HG03066 (cell line): ENCODE results near the gene OR8B3.
"Not testable (repeated sequence)": the region's sequence is repeated elsewhere in the genome, so short reads cannot be mapped to it uniquely, and the experiment has no call there.

ENCODE experiments used
- ATAC-seq: cut with Tn5 transposase; IDR thresholded peaks from one replicate; pipeline ENCODE4 v1.9.1; 2021; ENCODE audit warnings: low read depth; ENCODE audit not compliant: unreplicated experiment

Gene OR8B3

GRCh38 chr11:124398924-124399323, at the start of gene OR8B3:
Gene OR8B3 (minus strand): TSS chr11:124399024. CDS start chr11:124397351, 1,673 bp downstream.
- no peak for ATAC-seq

GRCh38 chr11:124446916-124447315, 48.1 kb upstream of the OR8B3 start:
- ATAC-seq = no peak

- no peak for ATAC-seq
Measured at GRCh38 chr11:124445646-124446150, 46.9 kb upstream of the OR8B3 start, which contains the start of gene OR8B8. Gene OR8B8 (minus strand): TSS chr11:124445696. CDS start chr11:124441085, 4,611 bp downstream.

- no peak for ATAC-seq
Measured at GRCh38 chr11:124442847-124443246, 44.0 kb upstream of the OR8B3 start.

- no peak for ATAC-seq
Measured at GRCh38 chr11:124442442-124442841, 43.6 kb upstream of the OR8B3 start.

- no peak for ATAC-seq
Measured at GRCh38 chr11:124441519-124441918, 42.7 kb upstream of the OR8B3 start.

GRCh38 chr11:124441081-124441480, 42.3 kb upstream of the OR8B3 start:
- no peak for ATAC-seq

- no peak for ATAC-seq
Measured at GRCh38 chr11:124440608-124441007, 41.8 kb upstream of the OR8B3 start.

- no peak for ATAC-seq
Measured at GRCh38 chr11:124434699-124435098, 35.9 kb upstream of the OR8B3 start.

- no peak for ATAC-seq
Measured at GRCh38 chr11:124429599-124429998, 30.8 kb upstream of the OR8B3 start.

- no peak for ATAC-seq
Measured at GRCh38 chr11:124424384-124424921, 25.6 kb upstream of the OR8B3 start, which contains the start of gene OR8B4. Gene OR8B4 (minus strand): TSS chr11:124424871. CDS start chr11:124424871, 0 bp downstream.

- ATAC-seq = no peak
Measured at GRCh38 chr11:124421043-124421442, 22.2 kb upstream of the OR8B3 start.

GRCh38 chr11:124415356-124415923, 16.6 kb upstream of the OR8B3 start:
- no peak for ATAC-seq

GRCh38 chr11:124409906-124410305, 11.1 kb upstream of the OR8B3 start:
- ATAC-seq = no peak

- no peak for ATAC-seq
Measured at GRCh38 chr11:124405581-124405980, 6.8 kb upstream of the OR8B3 start.

GRCh38 chr11:124403186-124403585, 4.4 kb upstream of the OR8B3 start:
- ATAC-seq = not testable (repeated sequence)

GRCh38 chr11:124402326-124402922, 3.6 kb upstream of the OR8B3 start:
- ATAC-seq = peak; percentile 97

- not testable (repeated sequence) for ATAC-seq
Measured at GRCh38 chr11:124396847-124397246, 2.0 kb downstream of the OR8B3 start.

- ATAC-seq = no peak
Measured at GRCh38 chr11:124394408-124394807, 4.4 kb downstream of the OR8B3 start.

- ATAC-seq = no peak
Measured at GRCh38 chr11:124384399-124384798, 14.4 kb downstream of the OR8B3 start, which contains the start of gene OR8B2. Gene OR8B2 (minus strand): TSS chr11:124384499. CDS start chr11:124383343, 1,156 bp downstream.

GRCh38 chr11:124382857-124383256, 16.0 kb downstream of the OR8B3 start:
- ATAC-seq = not testable (repeated sequence)

- no peak for ATAC-seq
Measured at GRCh38 chr11:124380585-124380984, 18.2 kb downstream of the OR8B3 start.
